WTC11 (cell line): ENCODE measurements around the gene TOX2. TPM values are rescaled to one million over a fixed set of nuclear protein-coding genes. Genes with fewer than 3 reads are reported as not detected.

Experiments used
- ATAC-seq: fragments of 200-7000 bp; cut with Tn5 transposase; 2 replicates; pipeline ENCODE4 v1.10.0; 2021; ENCODE audit warnings: mild to moderate bottlenecking, moderate library complexity
- CTCF ChIA-PET: fragments of 300-600 bp; sonication (Branson Sonifier 250); formaldehyde crosslinking; loops from one replicate; lab custom pipeline; 2021; ENCODE audit warnings: antibody characterized with exemption; lab: Charles Lee
- POLR2A ChIA-PET: fragments of 350-600 bp; sonication (Branson Sonifier 250); formaldehyde crosslinking; loops from one replicate; lab custom pipeline; 2021; ENCODE audit warnings: antibody characterized with exemption; lab: Charles Lee
- DNase-seq: peaks from one replicate; pipeline ENCODE4 v3.0.0; 2021; ENCODE audit warnings: low spot score
- H3K27ac Mint-ChIP-seq: 2 replicates; pipeline ENCODE4 v1.8.0; 2021; ENCODE audit warnings: mixed read lengths
- H3K27me3 Mint-ChIP-seq: 2 replicates; pipeline ENCODE4 v1.8.0; 2021; ENCODE audit warnings: low read depth, mild to moderate bottlenecking, moderate library complexity, mixed read lengths
- H3K36me3 Mint-ChIP-seq: 2 replicates; pipeline ENCODE4 v1.8.0; 2021; ENCODE audit warnings: mixed read lengths
- H3K4me1 Mint-ChIP-seq: 2 replicates; pipeline ENCODE4 v1.8.0; 2022; ENCODE audit warnings: mixed read lengths
- H3K4me3 Mint-ChIP-seq: 2 replicates; pipeline ENCODE4 v1.8.0; 2021; ENCODE audit warnings: mild to moderate bottlenecking, moderate library complexity, mixed read lengths
- H3K9me3 Mint-ChIP-seq: 2 replicates; pipeline ENCODE4 v1.8.0; 2021; ENCODE audit warnings: mixed read lengths
- EMX1 ChIP-seq: fragments of 250-450 bp; sonication (Bioruptor Pico); IDR thresholded peaks from 2 replicates; pipeline ENCODE4 v1.8.0; 2021; ENCODE audit warnings: mild to moderate bottlenecking
- FOXJ3 ChIP-seq: sonication (generic); formaldehyde crosslinking; IDR thresholded peaks from 2 replicates; pipeline ENCODE4 v1.9.0; 2021; ENCODE audit warnings: missing genetic modification reagents, mild to moderate bottlenecking, borderline replicate concordance
- GABPB1 ChIP-seq: sonication (generic); formaldehyde crosslinking; IDR thresholded peaks from 2 replicates; pipeline ENCODE4 v1.8.1; 2023; ENCODE audit warnings: mild to moderate bottlenecking, missing genetic modification reagents
- GRHL2 ChIP-seq: fragments of 250-450 bp; sonication (Bioruptor Pico); IDR thresholded peaks from 2 replicates; pipeline ENCODE4 v1.8.0; 2022; ENCODE audit warnings: mild to moderate bottlenecking, moderate library complexity; ENCODE audit not compliant: insufficient replicate concordance, severe bottlenecking
- KAT7 ChIP-seq: sonication (generic); formaldehyde crosslinking; IDR thresholded peaks from 2 replicates; pipeline ENCODE4 v1.8.1; 2023; ENCODE audit warnings: missing genetic modification reagents, mild to moderate bottlenecking, borderline replicate concordance
- NR2C2 ChIP-seq: sonication (generic); formaldehyde crosslinking; IDR thresholded peaks from 2 replicates; pipeline ENCODE4 v1.8.0; 2022; ENCODE audit warnings: mild to moderate bottlenecking, missing genetic modification reagents
- PRRX2 ChIP-seq: fragments of 250-450 bp; sonication (Bioruptor Pico); IDR thresholded peaks from 2 replicates; pipeline ENCODE4 v1.8.0; 2021; ENCODE audit warnings: mild to moderate bottlenecking
- ZBTB21 ChIP-seq: sonication (generic); formaldehyde crosslinking; IDR thresholded peaks from 2 replicates; pipeline ENCODE4 v1.8.1; 2023; ENCODE audit warnings: mild to moderate bottlenecking, missing genetic modification reagents, borderline replicate concordance
- total RNA-seq: library from RNA; stranded (reverse); gene quantifications from 3 replicates; pipeline ENCODE4 v1.2.3, GENCODE V29; 2021
- TF ChIP-seq, protein P1 (sequence below): fragments of 250-450 bp; sonication (Bioruptor Pico); conservative IDR thresholded peaks from 2 replicates; pipeline ENCODE4 v1.9.0; 2021; ENCODE audit warnings: mild to moderate bottlenecking
- TF ChIP-seq, protein P2 (sequence below): sonication (generic); formaldehyde crosslinking; IDR thresholded peaks from 2 replicates; pipeline ENCODE4 v1.8.1; 2022; ENCODE audit warnings: mild to moderate bottlenecking, moderate library complexity, missing genetic modification reagents
- TF ChIP-seq, protein P3 (sequence below): sonication (generic); formaldehyde crosslinking; IDR thresholded peaks from 2 replicates; pipeline ENCODE4 v1.8.1; 2022; ENCODE audit warnings: low read depth, missing genetic modification reagents, borderline replicate concordance
- TF ChIP-seq, protein P4 (sequence below): sonication (generic); formaldehyde crosslinking; IDR thresholded peaks from 2 replicates; pipeline ENCODE4 v1.8.1; 2023; ENCODE audit warnings: mild to moderate bottlenecking, missing genetic modification reagents
- TF ChIP-seq, protein P5 (sequence below): sonication (generic); formaldehyde crosslinking; conservative IDR thresholded peaks from 2 replicates; pipeline ENCODE4 v1.8.1; 2022; ENCODE audit warnings: mild to moderate bottlenecking, missing genetic modification reagents
- TF ChIP-seq, protein P6 (sequence below): fragments of 250-450 bp; sonication (Bioruptor Pico); IDR thresholded peaks from 2 replicates; pipeline ENCODE4 v1.9.0; 2021; ENCODE audit warnings: mild to moderate bottlenecking, borderline replicate concordance
- TF ChIP-seq, protein P7 (sequence below): sonication (generic); formaldehyde crosslinking; IDR thresholded peaks from 2 replicates; pipeline ENCODE4 v1.8.1; 2023; ENCODE audit warnings: mild to moderate bottlenecking, missing genetic modification reagents, moderate library complexity
- TF ChIP-seq, protein P8 (sequence below): sonication (generic); formaldehyde crosslinking; IDR thresholded peaks from 2 replicates; pipeline ENCODE4 v1.8.1; 2022; ENCODE audit warnings: missing genetic modification reagents, borderline replicate concordance

TOX2 gene
- total RNA-seq, 1 experiment from 2014 or later: 3.4 TPM

DNA sequence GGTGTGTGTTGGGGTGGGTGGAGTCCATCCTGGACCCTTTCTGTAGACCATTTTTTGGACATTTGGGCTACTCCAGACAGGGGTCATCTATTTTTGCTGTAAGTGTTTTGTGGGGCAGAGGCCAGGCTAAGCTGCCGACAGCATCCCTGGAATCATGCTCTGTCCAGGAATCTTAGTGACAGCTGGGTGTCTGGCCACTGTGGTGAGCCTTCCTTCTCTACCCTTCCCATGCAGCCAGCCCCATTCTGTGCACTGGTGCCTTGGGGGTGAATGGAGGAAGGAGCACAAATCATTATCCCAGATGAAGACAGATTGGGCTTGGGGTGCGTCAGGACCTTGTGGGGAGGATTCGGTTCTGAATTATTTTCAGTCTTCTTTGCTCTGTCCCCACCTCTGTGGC lies 20.2 kb downstream of the TOX2 start (continued):
- TF ChIP-seq, protein P1, sequence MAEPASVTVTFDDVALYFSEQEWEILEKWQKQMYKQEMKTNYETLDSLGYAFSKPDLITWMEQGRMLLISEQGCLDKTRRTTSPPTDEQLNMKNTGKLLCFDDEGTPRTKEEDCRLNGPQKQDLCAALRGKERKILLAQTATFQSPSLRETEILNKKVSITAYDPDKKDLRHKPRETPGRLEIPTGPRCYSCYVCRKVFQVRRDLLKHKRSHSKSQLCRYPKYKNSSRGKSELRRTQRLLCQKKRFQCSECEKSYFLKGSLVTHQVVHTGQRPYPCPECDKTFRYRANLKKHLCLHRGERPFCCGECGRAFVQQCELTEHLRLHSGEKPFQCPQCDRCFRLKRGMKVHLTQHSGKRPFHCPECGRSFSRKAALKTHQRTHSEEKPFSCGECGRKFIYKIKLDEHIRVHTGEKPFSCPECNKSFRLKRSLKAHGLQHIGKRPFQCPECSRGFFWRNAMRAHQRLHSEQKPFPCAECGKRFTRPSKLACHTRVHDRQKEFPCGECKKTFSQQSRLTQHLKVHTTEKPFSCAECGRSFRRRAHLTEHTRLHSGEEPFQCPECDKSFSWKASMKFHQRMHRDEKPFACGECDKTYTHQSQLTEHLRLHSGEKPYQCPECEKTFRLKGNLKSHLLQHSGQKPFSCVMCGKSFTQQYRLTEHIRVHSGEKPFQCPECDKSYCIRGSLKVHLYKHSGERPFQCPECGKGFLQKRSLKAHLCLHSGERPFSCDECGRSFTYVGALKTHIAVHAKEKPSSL (CRISPR knock-in tag): no peak
- no peak for TF ChIP-seq GABPB1
- TF ChIP-seq, all 79 proteins: peak for 0

DNA sequence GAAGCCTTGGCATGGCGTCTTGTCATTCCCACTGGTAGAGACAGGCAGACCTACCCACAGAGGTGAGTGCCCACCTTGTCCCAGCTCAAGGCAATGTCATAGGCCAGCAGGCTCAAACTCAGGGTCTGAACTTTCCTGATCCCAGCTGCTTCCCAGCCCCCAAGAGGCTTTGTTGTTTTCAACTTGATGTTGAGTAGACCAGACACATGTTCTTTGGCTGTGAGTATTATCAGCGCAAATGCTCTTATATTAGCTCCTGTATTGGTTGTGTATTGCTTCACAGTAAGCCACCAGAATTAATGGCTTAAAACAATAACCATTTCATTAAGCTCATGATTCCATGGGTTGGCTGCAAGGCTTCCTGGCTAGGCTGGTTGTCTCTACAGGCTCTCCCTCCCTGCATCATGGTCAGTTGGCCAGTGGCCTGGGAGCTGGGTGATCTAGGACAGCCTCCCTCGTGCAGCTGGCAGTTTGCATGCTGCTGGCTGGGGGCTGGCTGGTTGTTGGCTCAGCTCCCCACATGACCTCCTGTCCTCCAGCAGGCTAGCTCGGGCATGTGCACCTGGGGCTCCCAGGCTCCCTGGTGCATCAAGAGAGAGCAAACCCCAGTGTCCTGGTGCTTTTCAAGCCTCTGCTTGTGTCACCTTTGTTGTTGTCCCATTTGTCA lies 21.6 kb downstream of the TOX2 start:
- no peak for ATAC-seq
- no peaks in the 10 kb centered on the region for H3K9me3 Mint-ChIP-seq
- POLR2A ChIA-PET: interaction anchor here (0.5 kb wide), 1 partner anchor 28 kb away, joined by 4 read pairs; no protein-coding TSS in a partner anchor

More for the DNA sequence above, 21.6 kb downstream of the TOX2 start:
- CTCF ChIA-PET: interaction anchor here (1.0 to 1.2 kb wide), 3 partner anchors 10 to 186 kb away, joined by 3 read pairs; no protein-coding TSS in a partner anchor
- Mint-ChIP-seq H3K4me1 (peaks cover 9% of the 10 kb centered on the region), H3K4me3 (no peak overlapping the region), H3K27me3 (no peaks in the 10 kb centered on the region; the same call in 1 of the 2 replicates), H3K36me3 (no peaks in the 10 kb centered on the region), H3K27ac (no peak overlapping the region)
- TF ChIP-seq KAT7 (no peak), GRHL2 (CRISPR knock-in tag) (no peak), PRRX2 (CRISPR knock-in tag) (no peak), EMX1 (no peak), FOXJ3 (CRISPR knock-in tag) (no peak), NR2C2 (no peak), ZBTB21 (CRISPR knock-in tag) (no peak)
- TF ChIP-seq, protein P2, sequence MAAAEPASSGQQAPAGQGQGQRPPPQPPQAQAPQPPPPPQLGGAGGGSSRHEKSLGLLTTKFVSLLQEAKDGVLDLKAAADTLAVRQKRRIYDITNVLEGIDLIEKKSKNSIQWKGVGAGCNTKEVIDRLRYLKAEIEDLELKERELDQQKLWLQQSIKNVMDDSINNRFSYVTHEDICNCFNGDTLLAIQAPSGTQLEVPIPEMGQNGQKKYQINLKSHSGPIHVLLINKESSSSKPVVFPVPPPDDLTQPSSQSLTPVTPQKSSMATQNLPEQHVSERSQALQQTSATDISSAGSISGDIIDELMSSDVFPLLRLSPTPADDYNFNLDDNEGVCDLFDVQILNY (CRISPR knock-in tag): no peak
- TF ChIP-seq, protein P3, sequence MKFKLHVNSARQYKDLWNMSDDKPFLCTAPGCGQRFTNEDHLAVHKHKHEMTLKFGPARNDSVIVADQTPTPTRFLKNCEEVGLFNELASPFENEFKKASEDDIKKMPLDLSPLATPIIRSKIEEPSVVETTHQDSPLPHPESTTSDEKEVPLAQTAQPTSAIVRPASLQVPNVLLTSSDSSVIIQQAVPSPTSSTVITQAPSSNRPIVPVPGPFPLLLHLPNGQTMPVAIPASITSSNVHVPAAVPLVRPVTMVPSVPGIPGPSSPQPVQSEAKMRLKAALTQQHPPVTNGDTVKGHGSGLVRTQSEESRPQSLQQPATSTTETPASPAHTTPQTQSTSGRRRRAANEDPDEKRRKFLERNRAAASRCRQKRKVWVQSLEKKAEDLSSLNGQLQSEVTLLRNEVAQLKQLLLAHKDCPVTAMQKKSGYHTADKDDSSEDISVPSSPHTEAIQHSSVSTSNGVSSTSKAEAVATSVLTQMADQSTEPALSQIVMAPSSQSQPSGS (CRISPR knock-in tag): no peak
- TF ChIP-seq, protein P4, sequence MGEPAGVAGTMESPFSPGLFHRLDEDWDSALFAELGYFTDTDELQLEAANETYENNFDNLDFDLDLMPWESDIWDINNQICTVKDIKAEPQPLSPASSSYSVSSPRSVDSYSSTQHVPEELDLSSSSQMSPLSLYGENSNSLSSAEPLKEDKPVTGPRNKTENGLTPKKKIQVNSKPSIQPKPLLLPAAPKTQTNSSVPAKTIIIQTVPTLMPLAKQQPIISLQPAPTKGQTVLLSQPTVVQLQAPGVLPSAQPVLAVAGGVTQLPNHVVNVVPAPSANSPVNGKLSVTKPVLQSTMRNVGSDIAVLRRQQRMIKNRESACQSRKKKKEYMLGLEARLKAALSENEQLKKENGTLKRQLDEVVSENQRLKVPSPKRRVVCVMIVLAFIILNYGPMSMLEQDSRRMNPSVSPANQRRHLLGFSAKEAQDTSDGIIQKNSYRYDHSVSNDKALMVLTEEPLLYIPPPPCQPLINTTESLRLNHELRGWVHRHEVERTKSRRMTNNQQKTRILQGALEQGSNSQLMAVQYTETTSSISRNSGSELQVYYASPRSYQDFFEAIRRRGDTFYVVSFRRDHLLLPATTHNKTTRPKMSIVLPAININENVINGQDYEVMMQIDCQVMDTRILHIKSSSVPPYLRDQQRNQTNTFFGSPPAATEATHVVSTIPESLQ (CRISPR knock-in tag): no peak
- TF ChIP-seq, protein P5, sequence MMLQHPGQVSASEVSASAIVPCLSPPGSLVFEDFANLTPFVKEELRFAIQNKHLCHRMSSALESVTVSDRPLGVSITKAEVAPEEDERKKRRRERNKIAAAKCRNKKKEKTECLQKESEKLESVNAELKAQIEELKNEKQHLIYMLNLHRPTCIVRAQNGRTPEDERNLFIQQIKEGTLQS (CRISPR knock-in tag): no peak
- TF ChIP-seq, protein P6, sequence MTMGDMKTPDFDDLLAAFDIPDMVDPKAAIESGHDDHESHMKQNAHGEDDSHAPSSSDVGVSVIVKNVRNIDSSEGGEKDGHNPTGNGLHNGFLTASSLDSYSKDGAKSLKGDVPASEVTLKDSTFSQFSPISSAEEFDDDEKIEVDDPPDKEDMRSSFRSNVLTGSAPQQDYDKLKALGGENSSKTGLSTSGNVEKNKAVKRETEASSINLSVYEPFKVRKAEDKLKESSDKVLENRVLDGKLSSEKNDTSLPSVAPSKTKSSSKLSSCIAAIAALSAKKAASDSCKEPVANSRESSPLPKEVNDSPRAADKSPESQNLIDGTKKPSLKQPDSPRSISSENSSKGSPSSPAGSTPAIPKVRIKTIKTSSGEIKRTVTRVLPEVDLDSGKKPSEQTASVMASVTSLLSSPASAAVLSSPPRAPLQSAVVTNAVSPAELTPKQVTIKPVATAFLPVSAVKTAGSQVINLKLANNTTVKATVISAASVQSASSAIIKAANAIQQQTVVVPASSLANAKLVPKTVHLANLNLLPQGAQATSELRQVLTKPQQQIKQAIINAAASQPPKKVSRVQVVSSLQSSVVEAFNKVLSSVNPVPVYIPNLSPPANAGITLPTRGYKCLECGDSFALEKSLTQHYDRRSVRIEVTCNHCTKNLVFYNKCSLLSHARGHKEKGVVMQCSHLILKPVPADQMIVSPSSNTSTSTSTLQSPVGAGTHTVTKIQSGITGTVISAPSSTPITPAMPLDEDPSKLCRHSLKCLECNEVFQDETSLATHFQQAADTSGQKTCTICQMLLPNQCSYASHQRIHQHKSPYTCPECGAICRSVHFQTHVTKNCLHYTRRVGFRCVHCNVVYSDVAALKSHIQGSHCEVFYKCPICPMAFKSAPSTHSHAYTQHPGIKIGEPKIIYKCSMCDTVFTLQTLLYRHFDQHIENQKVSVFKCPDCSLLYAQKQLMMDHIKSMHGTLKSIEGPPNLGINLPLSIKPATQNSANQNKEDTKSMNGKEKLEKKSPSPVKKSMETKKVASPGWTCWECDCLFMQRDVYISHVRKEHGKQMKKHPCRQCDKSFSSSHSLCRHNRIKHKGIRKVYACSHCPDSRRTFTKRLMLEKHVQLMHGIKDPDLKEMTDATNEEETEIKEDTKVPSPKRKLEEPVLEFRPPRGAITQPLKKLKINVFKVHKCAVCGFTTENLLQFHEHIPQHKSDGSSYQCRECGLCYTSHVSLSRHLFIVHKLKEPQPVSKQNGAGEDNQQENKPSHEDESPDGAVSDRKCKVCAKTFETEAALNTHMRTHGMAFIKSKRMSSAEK (CRISPR knock-in tag): no peak
- TF ChIP-seq, protein P7, sequence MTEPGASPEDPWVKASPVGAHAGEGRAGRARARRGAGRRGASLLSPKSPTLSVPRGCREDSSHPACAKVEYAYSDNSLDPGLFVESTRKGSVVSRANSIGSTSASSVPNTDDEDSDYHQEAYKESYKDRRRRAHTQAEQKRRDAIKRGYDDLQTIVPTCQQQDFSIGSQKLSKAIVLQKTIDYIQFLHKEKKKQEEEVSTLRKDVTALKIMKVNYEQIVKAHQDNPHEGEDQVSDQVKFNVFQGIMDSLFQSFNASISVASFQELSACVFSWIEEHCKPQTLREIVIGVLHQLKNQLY (CRISPR knock-in tag): no peak
- TF ChIP-seq, protein P8, sequence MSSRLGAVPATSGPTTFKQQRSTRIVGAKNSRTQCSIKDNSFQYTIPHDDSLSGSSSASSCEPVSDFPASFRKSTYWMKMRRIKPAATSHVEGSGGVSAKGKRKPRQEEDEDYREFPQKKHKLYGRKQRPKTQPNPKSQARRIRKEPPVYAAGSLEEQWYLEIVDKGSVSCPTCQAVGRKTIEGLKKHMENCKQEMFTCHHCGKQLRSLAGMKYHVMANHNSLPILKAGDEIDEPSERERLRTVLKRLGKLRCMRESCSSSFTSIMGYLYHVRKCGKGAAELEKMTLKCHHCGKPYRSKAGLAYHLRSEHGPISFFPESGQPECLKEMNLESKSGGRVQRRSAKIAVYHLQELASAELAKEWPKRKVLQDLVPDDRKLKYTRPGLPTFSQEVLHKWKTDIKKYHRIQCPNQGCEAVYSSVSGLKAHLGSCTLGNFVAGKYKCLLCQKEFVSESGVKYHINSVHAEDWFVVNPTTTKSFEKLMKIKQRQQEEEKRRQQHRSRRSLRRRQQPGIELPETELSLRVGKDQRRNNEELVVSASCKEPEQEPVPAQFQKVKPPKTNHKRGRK (CRISPR knock-in tag): no peak
- no peak for DNase-seq
